Effector memory CD4-positive, alpha-beta T cell (primary cell): ENCODE results near the gene TTYH1.

ENCODE experiments used
- DNase-seq, 3 donors: peaks; one replicate each; pipeline ENCODE4 v3.0.0-alpha.2; 2020
- H3K27ac ChIP-seq: 2 replicates; pipeline ENCODE4 v1.7.0; 2013; ENCODE audit warnings: mild to moderate bottlenecking, low read length, moderate library complexity; ENCODE audit not compliant: insufficient read depth, poor library complexity, severe bottlenecking
- H3K27me3 ChIP-seq: replicated peaks from 2 replicates; pipeline ENCODE4 v1.7.0; 2013; ENCODE audit warnings: mild to moderate bottlenecking, low read length; ENCODE audit not compliant: insufficient read depth, control insufficient read depth, poor library complexity, severe bottlenecking
- H3K36me3 ChIP-seq: 2 replicates; pipeline ENCODE4 v1.7.0; 2013; ENCODE audit warnings: mild to moderate bottlenecking, low read length, moderate library complexity; ENCODE audit not compliant: control insufficient read depth, insufficient read depth
- H3K4me1 ChIP-seq: 2 replicates; pipeline ENCODE4 v1.7.0; 2013; ENCODE audit warnings: low read length, mild to moderate bottlenecking; ENCODE audit not compliant: control insufficient read depth, insufficient read depth, poor library complexity, severe bottlenecking
- H3K4me3 ChIP-seq: 2 replicates; pipeline ENCODE4 v1.7.0; 2013; ENCODE audit warnings: low read length, low read depth, mild to moderate bottlenecking; ENCODE audit not compliant: insufficient read depth, poor library complexity, severe bottlenecking
- H3K9me3 ChIP-seq: 2 replicates; pipeline ENCODE4 v1.7.0; 2013; ENCODE audit warnings: mild to moderate bottlenecking, low read length, moderate library complexity; ENCODE audit not compliant: control insufficient read depth

Gene TTYH1

GRCh38 chr19:54473071-54473891 lies 58.0 kb downstream of the TTYH1 start, which contains the start of gene CDC42EP5:
Gene CDC42EP5 (minus strand): TSS chr19:54473296. CDS start chr19:54465547, 7,749 bp downstream.
- H3K9me3 ChIP-seq, result no peaks in the 10 kb centered on the region
- H3K4me3 ChIP-seq, result no peak within 1 kb of the TSS
- no peak for DNase-seq
- peaks cover 11% of the 10 kb centered on the region for H3K4me1 ChIP-seq
- peaks cover 18% of the 10 kb centered on the region for H3K27me3 ChIP-seq
- no peaks in the 10 kb centered on the region for H3K36me3 ChIP-seq
- no peak within 1 kb of the TSS for H3K27ac ChIP-seq

- Histone ChIP-seq H3K4me3 (no peak overlapping the region), H3K36me3 (no peaks in the 10 kb centered on the region), H3K9me3 (no peaks in the 10 kb centered on the region), H3K27ac (no peak overlapping the region), H3K4me1 (peaks cover 11% of the 10 kb centered on the region), H3K27me3 (peaks cover 18% of the 10 kb centered on the region)
- no peak for DNase-seq
Measured at GRCh38 chr19:54473892-54474372, 58.7 kb downstream of the TTYH1 start.

GRCh38 chr19:54475706-54476105 lies 60.4 kb downstream of the TTYH1 start:
- peaks cover 11% of the 10 kb centered on the region for H3K27me3 ChIP-seq
- no peak overlapping the region for H3K27ac ChIP-seq
- H3K36me3 ChIP-seq, result no peaks in the 10 kb centered on the region
- no peak overlapping the region for H3K4me3 ChIP-seq
- no peaks in the 10 kb centered on the region for H3K9me3 ChIP-seq
- H3K4me1 ChIP-seq, result peaks cover 10% of the 10 kb centered on the region
- DNase-seq, result no peak

- DNase-seq, result no peak
- Histone ChIP-seq H3K27me3 (no peaks in the 10 kb centered on the region), H3K4me3 (no peak overlapping the region), H3K27ac (no peak overlapping the region), H3K36me3 (no peaks in the 10 kb centered on the region), H3K9me3 (no peaks in the 10 kb centered on the region), H3K4me1 (peaks cover 2% of the 10 kb centered on the region)
Measured at GRCh38 chr19:54477650-54478049, 62.4 kb downstream of the TTYH1 start.

GRCh38 chr19:54478677-54479266 lies 63.5 kb downstream of the TTYH1 start:
- no peak for DNase-seq
- H3K4me1 ChIP-seq, result no peaks in the 10 kb centered on the region
- H3K27me3 ChIP-seq, result no peaks in the 10 kb centered on the region
- H3K9me3 ChIP-seq, result no peaks in the 10 kb centered on the region
- H3K4me3 ChIP-seq, result no peak overlapping the region
- no peaks in the 10 kb centered on the region for H3K36me3 ChIP-seq
- H3K27ac ChIP-seq, result no peak overlapping the region

- no peaks in the 10 kb centered on the region for H3K9me3 ChIP-seq
- DNase-seq, result no peak
- no peak overlapping the region for H3K27ac ChIP-seq
- H3K4me3 ChIP-seq, result no peak overlapping the region
- H3K36me3 ChIP-seq, result no peaks in the 10 kb centered on the region
- no peaks in the 10 kb centered on the region for H3K4me1 ChIP-seq
- H3K27me3 ChIP-seq, result no peaks in the 10 kb centered on the region
Measured at GRCh38 chr19:54480051-54480450, 64.8 kb downstream of the TTYH1 start.

- H3K27ac ChIP-seq, result no peak overlapping the region
- H3K36me3 ChIP-seq, result no peaks in the 10 kb centered on the region
- no peak for DNase-seq
- no peaks in the 10 kb centered on the region for H3K9me3 ChIP-seq
- H3K4me1 ChIP-seq, result no peaks in the 10 kb centered on the region
- H3K27me3 ChIP-seq, result no peaks in the 10 kb centered on the region
- no peak overlapping the region for H3K4me3 ChIP-seq
Measured at GRCh38 chr19:54481326-54481930, 66.2 kb downstream of the TTYH1 start.

GRCh38 chr19:54482889-54483288 lies 67.6 kb downstream of the TTYH1 start:
- Histone ChIP-seq H3K27me3 (no peaks in the 10 kb centered on the region), H3K4me3 (no peak overlapping the region)

GRCh38 chr19:54484451-54484850 lies 69.2 kb downstream of the TTYH1 start:
- H3K4me1 ChIP-seq, result no peaks in the 10 kb centered on the region
- no peaks in the 10 kb centered on the region for H3K36me3 ChIP-seq
- H3K4me3 ChIP-seq, result no peak overlapping the region
- DNase-seq, result no peak
- no peak overlapping the region for H3K27ac ChIP-seq
- no peaks in the 10 kb centered on the region for H3K27me3 ChIP-seq
- H3K9me3 ChIP-seq, result no peaks in the 10 kb centered on the region

More at GRCh38 chr19:54482889-54483288, 67.6 kb downstream of the TTYH1 start:
- no peak overlapping the region for H3K27ac ChIP-seq
- no peaks in the 10 kb centered on the region for H3K9me3 ChIP-seq
- H3K4me1 ChIP-seq, result no peaks in the 10 kb centered on the region
- no peaks in the 10 kb centered on the region for H3K36me3 ChIP-seq
- DNase-seq, result no peak

GRCh38 chr19:54485851-54486250 lies 70.6 kb downstream of the TTYH1 start:
- Histone ChIP-seq H3K4me3 (no peak overlapping the region), H3K4me1 (no peaks in the 10 kb centered on the region), H3K27me3 (no peaks in the 10 kb centered on the region), H3K36me3 (no peaks in the 10 kb centered on the region), H3K9me3 (no peaks in the 10 kb centered on the region), H3K27ac (no peak overlapping the region)
- no peak for DNase-seq
